Islet precursor cell (in vitro differentiated cells): ENCODE measurements around the gene RUVBL2.
A peak's percentile ranks its signal among the peaks of the same experiment; 100 is the strongest.
"Not testable (repeated sequence)": the region's sequence is repeated elsewhere in the genome, so short reads cannot be mapped to it uniquely, and the experiment has no call there.

Source experiments
- DNase-seq: peaks from one replicate; pipeline ENCODE4 v3.0.0-alpha.2; 2018

Gene RUVBL2

DNA sequence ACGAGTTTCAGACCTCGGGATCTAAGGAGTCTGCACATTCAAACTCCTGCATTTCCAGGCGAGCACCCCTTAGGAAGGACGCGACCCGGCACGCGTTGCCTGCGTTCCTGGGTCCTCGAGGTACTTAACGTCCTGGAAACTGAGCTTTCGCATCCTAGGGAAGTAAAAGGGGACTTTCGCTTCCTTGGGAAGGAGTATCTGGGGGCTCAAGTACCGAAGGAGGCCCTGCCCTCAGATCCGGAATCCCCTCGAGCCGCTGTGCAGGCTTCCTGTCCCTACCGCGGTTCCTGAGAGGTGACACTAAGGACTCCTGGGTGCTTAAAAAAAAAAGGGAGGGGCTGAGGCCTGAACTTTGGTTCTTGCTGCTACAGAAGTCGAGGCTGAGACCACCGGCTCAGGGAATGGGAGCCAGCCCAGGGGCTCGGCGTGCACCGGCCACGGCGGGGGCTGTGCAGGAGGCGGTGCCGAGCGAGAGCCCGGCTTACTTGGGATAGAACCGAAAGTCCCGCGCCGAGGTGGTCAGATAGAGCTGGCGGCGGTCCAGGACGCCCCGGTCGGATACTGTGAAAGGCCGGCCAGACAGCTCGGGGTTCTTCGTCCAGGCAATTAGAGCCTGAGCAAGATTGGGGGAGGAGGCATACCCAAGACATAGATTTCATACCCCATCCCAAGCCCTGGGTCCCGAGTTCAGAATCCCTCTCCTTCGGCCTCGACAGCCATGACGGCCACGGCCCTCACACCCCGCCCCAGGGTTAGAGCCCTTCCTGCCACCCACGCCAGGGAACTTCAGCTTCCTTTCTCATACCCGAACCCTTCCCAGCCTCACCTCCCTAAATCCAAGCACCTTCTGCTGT, 24.9 kb downstream of the RUVBL2 start:
- DNase-seq, result peak; percentile 51

- peak; percentile 79 for DNase-seq
Observed at GRCh38 chr19:49019242-49019932, 25.7 kb downstream of the RUVBL2 start.

GRCh38 chr19:49020342-49020741, 26.7 kb downstream of the RUVBL2 start:
- peak; percentile 59 for DNase-seq

GRCh38 chr19:49020931-49021895, 27.5 kb downstream of the RUVBL2 start:
- DNase-seq, result peak; percentile 56

DNA sequence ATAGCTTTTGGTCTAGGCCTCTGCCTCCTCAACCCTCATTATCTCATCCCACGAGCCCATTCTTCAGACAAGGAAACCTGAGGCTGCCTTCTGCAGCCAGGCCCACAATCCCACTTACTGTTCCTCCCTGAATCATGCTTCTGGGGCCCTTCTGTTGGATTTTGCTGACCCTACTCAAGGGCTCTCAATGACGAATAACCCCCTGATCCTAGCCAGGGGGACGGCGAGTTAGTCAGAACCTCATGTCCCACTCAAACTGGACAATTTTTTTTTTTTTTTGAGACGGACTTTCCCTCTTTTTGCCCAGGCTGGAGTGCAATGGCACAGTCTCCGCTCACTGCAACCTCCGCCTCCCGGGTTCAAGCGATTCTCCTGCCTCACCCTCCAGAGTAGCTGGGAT, 28.4 kb downstream of the RUVBL2 start:
- no peak for DNase-seq

DNA sequence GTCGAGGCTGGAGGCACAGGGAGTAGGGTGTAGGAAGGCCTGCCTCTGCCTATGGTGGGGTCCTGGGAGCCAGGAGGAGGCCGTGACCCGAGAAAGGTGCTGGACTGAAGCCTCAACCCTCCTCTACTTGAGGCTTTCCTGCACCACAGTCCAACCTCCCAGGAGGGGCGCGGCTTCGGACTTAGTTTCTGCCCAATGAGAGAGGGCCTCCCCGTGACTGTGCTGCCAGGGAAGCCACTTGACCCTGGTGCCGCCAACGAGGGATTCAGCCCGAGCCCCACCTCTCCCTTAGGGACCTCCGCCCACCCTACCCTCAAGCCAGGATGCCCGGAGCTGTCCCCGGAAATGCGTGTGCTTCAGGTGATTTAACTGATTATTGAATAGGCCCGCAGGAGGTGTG, 30.5 kb downstream of the RUVBL2 start, which contains the start of gene CGB3:
Gene CGB3 (minus strand): TSS at position 101 of the 400 bp plus-strand sequence. CDS start 362 bp downstream, outside the sequence.
- DNase-seq, result not testable (repeated sequence)

DNA sequence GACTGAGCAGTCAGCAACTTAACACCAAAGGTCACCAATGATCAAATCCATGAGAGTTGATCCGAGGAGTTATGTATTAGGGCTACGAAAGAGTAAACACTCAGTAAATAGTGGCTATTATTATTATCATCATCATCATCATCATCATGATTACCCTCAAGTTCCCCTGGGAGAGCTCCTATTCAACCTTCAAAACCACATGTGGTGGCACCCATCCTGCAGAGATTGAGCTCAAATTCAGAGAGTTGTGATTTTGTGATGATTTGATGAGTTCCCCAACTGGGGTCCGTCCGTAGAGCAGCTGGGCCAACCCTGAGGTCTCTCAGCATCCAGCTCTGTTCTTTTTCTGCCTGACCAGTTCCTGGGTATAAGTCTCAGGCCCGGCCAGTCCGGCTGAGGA, 31.4 kb downstream of the RUVBL2 start:
- not testable (repeated sequence) for DNase-seq

DNA sequence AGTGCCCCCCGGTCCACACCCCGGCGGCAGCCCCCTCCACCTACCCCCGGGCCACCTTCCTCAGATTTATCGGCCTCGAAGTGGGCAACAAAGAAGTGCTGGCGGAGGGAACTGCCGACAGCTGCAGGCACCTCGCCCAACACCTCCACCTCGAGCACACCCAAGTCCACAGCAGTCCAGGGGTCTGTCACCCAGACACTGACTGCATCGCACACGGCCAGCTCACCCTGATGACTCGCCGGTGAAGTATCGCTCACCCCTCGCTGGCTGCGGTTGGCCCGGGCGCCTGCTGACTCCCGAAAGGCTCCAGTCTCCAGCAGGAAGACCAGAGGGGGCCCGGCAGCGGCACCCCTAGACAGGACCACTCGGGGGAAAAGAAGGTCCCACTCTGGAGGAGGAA, 31.9 kb downstream of the RUVBL2 start:
- not testable (repeated sequence) for DNase-seq

DNA sequence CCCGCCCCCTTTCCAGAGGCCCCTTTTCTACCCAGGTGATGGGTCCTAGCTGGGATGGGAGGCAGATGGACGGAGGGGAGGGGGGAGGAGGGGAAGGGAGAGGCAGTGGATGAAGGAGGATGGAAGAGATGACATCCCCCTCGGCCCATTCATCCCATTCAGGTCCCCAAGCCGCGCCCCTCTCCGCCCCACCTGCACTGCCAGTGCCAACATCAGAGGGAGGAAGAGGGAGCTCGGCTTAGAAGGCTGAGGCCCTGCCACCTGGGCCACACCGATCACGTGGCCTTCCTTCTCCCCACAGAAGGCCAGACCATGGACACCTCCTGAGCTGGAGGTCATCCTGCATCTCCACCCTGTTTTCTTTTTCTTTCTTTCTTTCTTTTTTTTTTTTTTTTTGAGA, 35.0 kb downstream of the RUVBL2 start:
- not testable (repeated sequence) for DNase-seq

- not testable (repeated sequence) for DNase-seq
Observed at GRCh38 chr19:49029749-49030148, 36.1 kb downstream of the RUVBL2 start.

DNA sequence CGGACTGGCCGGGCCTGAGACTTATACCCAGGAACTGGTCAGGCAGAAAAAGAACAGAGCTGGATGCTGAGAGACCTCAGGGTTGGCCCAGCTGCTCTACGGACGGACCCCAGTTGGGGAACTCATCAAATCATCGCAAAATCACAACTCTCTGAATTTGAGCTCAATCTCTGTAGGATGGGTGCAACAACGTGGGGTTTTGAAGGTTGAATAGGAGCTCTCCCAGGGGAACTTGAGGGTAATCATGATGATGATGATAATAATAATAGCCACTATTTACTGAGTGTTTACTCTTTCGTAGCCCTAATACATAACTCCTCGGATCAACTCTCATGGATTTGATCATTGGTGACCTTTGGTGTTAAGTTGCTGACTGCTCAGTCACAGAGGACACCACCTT, 36.6 kb downstream of the RUVBL2 start:
- DNase-seq, result not testable (repeated sequence)

DNA sequence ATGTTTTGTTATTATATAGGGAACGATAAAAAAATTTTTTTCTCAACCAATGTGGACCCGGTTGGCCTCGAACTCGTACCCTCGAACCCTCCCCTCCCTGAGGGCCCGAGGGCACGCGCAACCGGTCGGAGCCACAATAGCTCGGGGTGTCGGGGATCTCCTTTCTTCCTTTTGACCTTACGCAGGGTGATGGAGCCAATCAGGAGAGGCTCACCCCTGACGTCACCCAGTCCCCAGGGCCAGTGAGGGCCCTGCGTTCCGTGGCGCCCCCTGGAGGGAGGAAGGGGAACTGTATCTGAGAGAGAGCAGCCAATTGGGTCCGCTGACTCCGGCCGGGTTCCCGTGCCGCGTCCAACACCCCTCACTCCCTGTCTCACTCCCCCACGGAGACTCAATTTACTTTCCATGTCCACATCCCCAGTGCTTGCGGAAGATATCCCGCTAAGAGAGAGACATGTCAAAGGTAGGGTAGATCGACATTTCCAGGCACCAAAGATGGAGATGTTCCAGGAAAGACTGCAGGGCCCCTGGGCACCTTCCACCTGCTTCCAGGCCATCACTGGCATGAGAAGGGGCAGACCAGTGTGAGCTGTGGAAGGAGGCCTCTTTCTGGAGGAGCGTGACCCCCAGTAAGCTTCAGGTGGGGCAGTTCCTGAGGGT, 38.1 kb downstream of the RUVBL2 start, which contains the start of gene CGB2:
Gene CGB2 (plus strand): TSS at position 249 of the 660 bp plus-strand sequence. CDS start 206 bp downstream, at position 455.
- not testable (repeated sequence) for DNase-seq

GRCh38 chr19:49036815-49037214, 43.1 kb downstream of the RUVBL2 start, which contains the start of gene CGB1:
CGB1 (minus strand) TSS chr19:49036895; CDS start chr19:49036711, 184 bp downstream.
- DNase-seq, result not testable (repeated sequence)

DNA sequence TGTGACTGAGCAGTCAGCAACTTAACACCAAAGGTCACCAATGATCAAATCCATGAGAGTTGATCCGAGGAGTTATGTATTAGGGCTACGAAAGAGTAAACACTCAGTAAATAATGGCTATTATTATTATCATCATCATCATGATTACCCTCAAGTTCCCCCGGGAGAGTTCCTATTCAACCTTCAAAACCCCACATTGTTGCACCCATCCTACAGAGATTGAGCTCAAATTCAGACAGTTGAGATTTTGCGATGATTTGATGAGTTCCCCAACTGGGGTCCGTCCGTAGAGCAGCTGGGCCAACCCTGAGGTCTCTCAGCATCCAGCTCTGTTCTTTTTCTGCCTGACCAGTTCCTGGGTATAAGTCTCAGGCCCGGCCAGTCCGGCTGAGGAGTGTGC, 44.4 kb downstream of the RUVBL2 start:
- not testable (repeated sequence) for DNase-seq

DNA sequence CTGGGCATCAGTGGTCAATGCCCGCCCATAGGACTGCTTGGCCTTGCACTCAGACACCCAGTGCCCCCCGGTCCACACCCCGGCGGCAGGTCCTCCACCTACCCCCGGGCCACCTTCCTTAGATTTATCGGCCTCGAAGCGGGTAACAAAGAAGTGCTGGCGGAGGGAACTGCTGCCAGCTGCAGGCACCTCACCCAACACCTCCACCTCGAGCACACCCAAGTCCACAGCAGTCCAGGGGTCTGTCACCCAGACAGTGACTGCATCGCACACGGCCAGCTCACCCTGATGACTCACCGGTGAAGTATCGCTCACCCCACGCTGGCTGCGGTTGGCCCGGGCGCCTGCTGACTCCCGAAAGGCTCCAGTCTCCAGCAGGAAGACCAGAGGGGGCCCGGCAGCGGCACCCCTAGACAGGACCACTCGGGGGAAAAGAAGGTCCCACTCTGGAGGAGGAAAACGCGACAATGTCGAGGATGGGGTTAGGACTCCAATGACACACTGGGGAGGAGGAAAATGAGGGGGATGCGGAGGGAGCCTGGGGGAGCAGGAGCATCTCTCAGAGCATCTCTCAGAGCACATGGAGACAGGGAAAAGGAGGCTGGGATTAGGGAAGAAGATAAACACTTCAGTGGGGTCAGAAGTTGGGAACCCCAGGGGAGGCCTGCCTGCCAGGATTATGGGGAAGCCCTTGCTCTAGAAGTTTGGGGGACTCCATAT, 45.0 kb downstream of the RUVBL2 start:
- not testable (repeated sequence) for DNase-seq

- DNase-seq, result not testable (repeated sequence)
Observed at GRCh38 chr19:49039736-49040135, 46.0 kb downstream of the RUVBL2 start.

- DNase-seq, result peak; percentile 75
Observed at GRCh38 chr19:49042177-49042576, 48.5 kb downstream of the RUVBL2 start.

DNA sequence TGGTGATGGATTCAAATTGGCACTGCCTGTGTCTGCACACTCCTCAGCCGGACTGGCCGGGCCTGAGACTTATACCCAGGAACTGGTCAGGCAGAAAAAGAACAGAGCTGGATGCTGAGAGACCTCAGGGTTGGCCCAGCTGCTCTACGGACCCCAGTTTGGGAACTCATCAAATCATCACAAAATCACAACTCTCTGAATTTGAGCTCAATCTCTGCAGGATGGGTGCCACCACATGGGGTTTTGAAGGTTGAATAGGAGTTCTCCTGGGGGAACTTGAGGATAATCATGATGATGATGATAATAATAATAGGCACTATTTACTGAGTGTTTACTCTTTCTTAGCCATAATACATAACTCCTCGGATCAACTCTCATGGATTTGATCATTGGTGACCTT, 49.0 kb downstream of the RUVBL2 start:
- DNase-seq, result not testable (repeated sequence)

DNA sequence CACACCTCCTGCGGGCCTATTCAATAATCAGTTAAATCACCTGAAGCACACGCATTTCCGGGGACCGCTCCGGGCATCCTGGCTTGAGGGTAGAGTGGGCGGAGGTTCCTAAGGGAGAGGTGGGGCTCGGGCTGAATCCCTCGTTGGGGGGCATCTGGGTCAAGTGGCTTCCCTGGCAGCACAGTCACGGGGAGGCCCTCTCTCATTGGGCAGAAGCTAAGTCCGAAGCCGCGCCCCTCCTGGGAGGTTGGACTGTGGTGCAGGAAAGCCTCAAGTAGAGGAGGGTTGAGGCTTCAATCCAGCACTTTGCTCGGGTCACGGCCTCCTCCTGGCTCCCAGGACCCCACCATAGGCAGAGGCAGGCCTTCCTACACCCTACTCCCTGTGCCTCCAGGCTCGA, 49.9 kb downstream of the RUVBL2 start, which contains the start of gene CGB5:
Gene CGB5 (plus strand): TSS at position 301 of the 400 bp plus-strand sequence. CDS start 362 bp downstream, outside the sequence.
- DNase-seq, result not testable (repeated sequence)

- DNase-seq, result not testable (repeated sequence)
Observed at GRCh38 chr19:49049011-49049410, 55.3 kb downstream of the RUVBL2 start, which contains the start of gene CGB8. CGB8 (minus strand) TSS chr19:49049111; CDS start chr19:49048739, 372 bp downstream.

DNA sequence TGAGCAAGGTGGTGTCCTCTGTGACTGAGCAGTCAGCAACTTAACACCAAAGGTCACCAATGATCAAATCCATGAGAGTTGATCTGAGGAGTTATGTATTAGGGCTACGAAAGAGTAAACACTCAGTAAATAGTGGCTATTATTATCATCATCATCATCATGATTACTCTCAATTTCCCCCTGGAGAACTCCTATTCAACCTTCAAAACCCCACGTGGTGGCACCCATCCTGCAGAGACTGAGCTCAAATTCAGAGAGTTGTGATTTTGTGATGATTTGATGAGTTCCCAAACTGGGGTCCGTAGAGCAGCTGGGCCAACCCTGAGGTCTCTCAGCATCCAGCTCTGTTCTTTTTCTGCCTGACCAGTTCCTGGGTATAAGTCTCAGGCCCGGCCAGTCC, 56.1 kb downstream of the RUVBL2 start:
- DNase-seq, result not testable (repeated sequence)
